Chondrocyte (in vitro differentiated cells): Measurements from ENCODE around the gene ZMYND19. TPM values are rescaled to one million over a fixed set of nuclear protein-coding genes. Genes with fewer than 3 reads are reported as not detected.

ENCODE experiments used
- DNase-seq: peaks from one replicate; pipeline ENCODE4 v3.0.0; 2021; ENCODE audit warnings: mixed read lengths, low spot score
- H3K27ac Mint-ChIP-seq: one replicate; pipeline ENCODE4 v1.8.0; 2021; ENCODE audit warnings: mild to moderate bottlenecking, moderate library complexity, mixed read lengths; ENCODE audit not compliant: unreplicated experiment
- H3K27me3 Mint-ChIP-seq: 2 replicates; pipeline ENCODE4 v1.8.0; 2021; ENCODE audit warnings: low read depth, mixed read lengths
- H3K36me3 Mint-ChIP-seq: 2 replicates; pipeline ENCODE4 v1.8.0; 2021; ENCODE audit warnings: low read depth, mixed read lengths
- H3K4me1 Mint-ChIP-seq: 2 replicates; pipeline ENCODE4 v1.8.0; 2021; ENCODE audit warnings: low read depth, mild to moderate bottlenecking, mixed read lengths
- H3K4me3 Mint-ChIP-seq: one replicate; pipeline ENCODE4 v1.8.0; 2021; ENCODE audit warnings: mild to moderate bottlenecking, moderate library complexity, mixed read lengths; ENCODE audit not compliant: unreplicated experiment
- H3K9me3 Mint-ChIP-seq: 2 replicates; pipeline ENCODE4 v1.8.0; 2021; ENCODE audit warnings: low read depth, mixed read lengths
- total RNA-seq: library from RNA; stranded (reverse); gene quantifications from 3 replicates; pipeline ENCODE4 v1.2.1, GENCODE V29; 2021
- TF ChIP-seq, protein P1 (sequence below): fragments of 200-600 bp; sonication (generic); IDR thresholded peaks from 2 replicates; pipeline ENCODE4 v1.5.0; 2021; ENCODE audit warnings: antibody characterized with exemption, mild to moderate bottlenecking, moderate library complexity

The ZMYND19 gene
- total RNA-seq, 1 donor from 2014 or later, result 32.5 TPM

DNA sequence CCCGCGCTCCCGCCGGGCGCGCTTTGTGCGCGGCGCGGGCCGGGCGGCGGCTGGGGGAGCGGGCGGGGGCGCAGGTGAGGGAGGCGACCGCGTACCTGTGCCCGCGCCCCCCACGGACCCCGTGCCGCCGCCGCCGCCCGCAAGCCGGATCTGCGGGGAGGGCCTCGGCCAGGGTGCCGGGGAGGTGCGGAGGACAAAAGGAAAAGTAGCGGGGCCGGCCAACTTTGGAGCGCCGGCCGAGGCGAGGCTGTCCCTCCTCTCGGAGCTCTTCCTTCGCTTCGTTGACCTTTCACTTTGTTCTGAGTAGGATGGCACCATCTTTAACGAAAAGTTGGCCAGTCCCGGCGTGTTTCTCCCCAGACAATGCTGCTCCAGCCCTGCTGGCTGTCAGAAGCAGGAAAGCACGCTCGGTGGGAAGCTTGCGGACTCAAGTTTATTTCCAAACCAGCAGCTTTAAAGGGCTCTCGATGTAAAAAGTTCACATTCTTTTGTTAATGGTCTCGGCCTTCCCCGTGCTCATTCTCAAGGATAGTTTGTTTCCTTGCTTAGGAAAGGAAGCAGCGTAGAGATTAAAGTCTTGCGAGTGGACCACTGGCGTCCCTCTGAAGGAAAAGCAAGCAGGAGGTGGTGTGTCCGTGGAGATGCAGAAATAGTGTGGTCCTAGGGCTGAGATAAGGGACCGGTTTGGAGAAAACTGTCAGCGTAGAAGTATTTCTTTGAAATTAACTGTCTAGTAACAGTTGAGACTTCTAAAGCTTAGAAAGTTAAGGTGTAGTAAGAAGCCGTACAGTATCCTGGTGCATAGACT is 29.1 kb upstream of the ZMYND19 start:
- H3K36me3 Mint-ChIP-seq, result peaks cover 2% of the 10 kb centered on the region

DNA sequence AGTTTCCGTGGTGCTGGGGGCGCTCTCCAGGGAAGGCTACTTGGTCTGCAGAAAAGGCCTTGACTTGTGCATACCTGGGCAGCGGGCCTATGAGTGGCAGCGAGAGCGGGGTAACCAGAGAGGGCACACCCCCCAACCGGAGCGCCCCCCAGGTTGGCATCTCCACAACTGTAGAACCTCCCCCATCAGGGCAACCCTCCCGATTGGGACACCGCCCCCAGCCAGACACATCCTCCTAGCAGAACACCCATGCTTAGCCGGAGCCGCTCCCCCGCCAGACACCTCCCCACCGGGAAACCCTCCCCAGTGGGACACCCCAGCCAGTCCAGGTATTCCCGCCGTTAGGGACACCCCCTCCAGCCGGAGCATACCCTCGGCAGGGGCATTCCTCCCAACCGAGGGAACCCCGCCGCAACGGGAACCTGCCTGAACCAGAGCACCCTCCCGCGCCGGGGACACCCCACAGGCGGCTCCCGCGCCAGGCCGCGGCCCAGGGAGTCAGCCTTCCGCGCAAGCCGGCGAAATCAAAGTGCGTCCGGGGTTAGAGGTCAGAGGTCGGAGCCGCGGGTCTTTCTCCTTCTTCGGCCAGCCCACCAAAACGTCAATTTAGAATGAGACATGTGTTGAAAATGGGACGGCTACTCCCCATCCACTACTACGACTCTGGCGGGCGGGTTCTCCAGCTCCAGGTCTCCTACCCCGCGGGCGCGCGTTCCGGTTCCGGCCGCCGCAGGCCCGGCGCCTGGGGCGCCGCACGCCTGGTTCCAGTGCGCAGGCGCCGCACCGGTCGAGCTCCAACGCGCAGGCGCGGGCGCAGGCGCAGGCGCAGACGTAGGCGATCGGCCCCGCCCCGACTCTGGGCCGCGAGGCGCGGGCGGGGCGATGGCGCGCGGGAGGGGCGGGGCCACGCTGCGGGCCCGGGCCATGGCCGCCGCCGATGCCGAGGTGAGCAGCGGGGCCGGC is 28.1 kb upstream of the ZMYND19 start, which contains the start of gene EHMT1:
TSS of gene EHMT1 (plus strand) at position 901 of the 963 bp plus-strand sequence. CDS start at position 925, 24 bp downstream.
- H3K4me1 Mint-ChIP-seq, result peaks cover 40% of the 10 kb centered on the region
- H3K27ac Mint-ChIP-seq, result peak within 1 kb of the TSS; percentile 95
- no peaks in the 10 kb centered on the region for H3K27me3 Mint-ChIP-seq
- peak; percentile 94 for DNase-seq
- no peaks in the 10 kb centered on the region for H3K9me3 Mint-ChIP-seq
- TF ChIP-seq, protein P1, sequence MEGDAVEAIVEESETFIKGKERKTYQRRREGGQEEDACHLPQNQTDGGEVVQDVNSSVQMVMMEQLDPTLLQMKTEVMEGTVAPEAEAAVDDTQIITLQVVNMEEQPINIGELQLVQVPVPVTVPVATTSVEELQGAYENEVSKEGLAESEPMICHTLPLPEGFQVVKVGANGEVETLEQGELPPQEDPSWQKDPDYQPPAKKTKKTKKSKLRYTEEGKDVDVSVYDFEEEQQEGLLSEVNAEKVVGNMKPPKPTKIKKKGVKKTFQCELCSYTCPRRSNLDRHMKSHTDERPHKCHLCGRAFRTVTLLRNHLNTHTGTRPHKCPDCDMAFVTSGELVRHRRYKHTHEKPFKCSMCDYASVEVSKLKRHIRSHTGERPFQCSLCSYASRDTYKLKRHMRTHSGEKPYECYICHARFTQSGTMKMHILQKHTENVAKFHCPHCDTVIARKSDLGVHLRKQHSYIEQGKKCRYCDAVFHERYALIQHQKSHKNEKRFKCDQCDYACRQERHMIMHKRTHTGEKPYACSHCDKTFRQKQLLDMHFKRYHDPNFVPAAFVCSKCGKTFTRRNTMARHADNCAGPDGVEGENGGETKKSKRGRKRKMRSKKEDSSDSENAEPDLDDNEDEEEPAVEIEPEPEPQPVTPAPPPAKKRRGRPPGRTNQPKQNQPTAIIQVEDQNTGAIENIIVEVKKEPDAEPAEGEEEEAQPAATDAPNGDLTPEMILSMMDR, result peak; percentile 41
- H3K36me3 Mint-ChIP-seq, result peaks cover 2% of the 10 kb centered on the region
- peak within 1 kb of the TSS; percentile 91 for H3K4me3 Mint-ChIP-seq

More for the DNA sequence above, 29.1 kb upstream of the ZMYND19 start:
- TF ChIP-seq, protein P1, result peak; percentile 24
- Mint-ChIP-seq H3K27ac (peak overlapping the region; percentile 95), H3K9me3 (no peaks in the 10 kb centered on the region), H3K4me1 (peaks cover 39% of the 10 kb centered on the region), H3K4me3 (peak overlapping the region; percentile 91), H3K27me3 (no peaks in the 10 kb centered on the region)
- no peak for DNase-seq

DNA sequence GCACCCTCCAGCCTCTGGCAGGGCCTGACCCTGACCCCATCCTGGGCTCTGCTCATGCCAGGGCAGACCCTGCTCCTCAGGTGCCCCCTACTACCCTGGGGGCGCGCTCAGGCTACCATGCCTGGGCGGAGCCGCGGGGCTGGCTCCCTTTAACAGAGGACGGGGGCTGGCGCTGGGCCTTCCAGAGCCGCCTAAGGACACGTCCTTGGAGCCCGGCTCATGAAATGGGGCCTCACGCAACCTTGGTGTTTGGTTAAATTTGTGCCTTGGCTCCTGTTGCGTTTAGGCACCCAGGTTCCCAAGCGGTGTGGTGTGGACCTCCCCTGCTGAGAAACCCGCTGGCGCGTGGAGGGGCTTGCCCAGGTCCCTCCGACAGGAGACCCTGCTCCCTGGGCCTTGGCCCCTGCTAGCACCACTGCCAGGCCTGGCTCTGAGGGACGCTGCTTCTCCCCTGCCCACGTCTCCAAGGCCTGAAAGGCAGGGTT is 25.1 kb upstream of the ZMYND19 start:
- DNase-seq, result no peak
- Mint-ChIP-seq H3K4me3 (no peak overlapping the region), H3K27me3 (no peaks in the 10 kb centered on the region), H3K4me1 (peaks cover 45% of the 10 kb centered on the region), H3K27ac (no peak overlapping the region), H3K9me3 (no peaks in the 10 kb centered on the region), H3K36me3 (peaks cover 2% of the 10 kb centered on the region)
- TF ChIP-seq, protein P1, result no peak

DNA sequence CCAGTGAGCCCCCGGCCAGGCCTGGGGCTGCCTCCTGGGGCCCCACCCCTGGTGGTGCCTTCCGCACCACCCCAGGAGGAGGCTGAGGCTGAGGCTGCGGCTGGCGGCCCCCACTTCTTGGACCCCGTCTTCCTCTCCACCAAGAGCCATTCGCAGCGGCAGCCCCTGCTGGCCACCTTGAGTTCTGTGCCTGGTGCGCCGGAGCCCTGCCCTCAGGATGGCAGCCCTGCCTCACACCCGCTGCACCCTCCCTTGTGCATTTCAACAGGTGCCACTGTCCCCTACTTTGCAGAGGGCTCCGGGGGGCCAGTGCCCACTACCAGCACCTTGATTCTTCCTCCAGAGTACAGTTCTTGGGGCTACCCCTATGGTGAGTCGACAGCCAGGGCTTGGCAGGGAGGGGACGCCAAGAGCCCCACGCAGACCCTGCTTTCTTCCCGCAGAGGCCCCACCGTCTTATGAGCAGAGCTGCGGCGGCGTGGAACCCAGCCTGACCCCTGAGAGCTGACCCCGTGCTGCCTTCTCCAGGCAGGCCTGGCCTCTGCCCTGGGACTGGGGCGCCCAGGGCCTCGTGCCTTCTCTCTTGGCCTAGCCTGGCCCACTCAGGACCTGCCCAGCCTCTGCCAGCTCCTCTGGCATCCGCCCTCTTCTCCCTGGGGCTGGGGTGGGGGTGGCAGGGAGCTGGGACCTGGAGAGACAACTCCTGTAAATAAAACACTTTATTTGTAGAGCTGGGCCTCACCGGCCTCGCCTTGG is 24.5 kb upstream of the ZMYND19 start:
- H3K4me3 Mint-ChIP-seq, result no peak overlapping the region
- peaks cover 39% of the 10 kb centered on the region for H3K4me1 Mint-ChIP-seq
- TF ChIP-seq, protein P1, result peak; percentile 10
- no peak overlapping the region for H3K27ac Mint-ChIP-seq
- no peaks in the 10 kb centered on the region for H3K9me3 Mint-ChIP-seq
- no peaks in the 10 kb centered on the region for H3K27me3 Mint-ChIP-seq
- no peak for DNase-seq
- H3K36me3 Mint-ChIP-seq, result peaks cover 2% of the 10 kb centered on the region
